ENCODE data around the gene C2orf74.
A peak's percentile ranks its signal among the peaks of the same experiment; 100 is the strongest.
"Not testable (repeated sequence)": the region's sequence is repeated elsewhere in the genome, so short reads cannot be mapped to it uniquely, and the experiment has no call there.

C2orf74 gene

DNA sequence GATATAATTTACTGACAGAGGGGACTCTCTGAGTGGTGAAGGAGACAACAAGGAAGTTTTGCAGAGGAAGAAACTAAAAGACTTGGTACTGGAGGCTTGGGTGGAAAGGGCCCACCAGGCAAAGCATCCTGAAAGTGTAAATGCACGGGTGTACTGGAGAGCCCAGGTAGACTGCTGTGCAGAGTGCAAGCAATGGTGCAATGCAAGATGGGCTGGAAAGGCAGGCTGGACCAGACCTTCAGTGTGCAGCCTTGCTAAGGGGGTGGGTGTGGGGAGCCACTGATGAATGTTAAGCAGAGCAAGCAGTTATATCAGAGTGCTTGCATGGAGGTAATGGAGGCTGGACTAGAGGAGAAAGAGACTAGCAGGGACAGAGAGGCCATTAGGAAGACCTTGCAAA is 10.7 kb downstream of the C2orf74 start:
- DNase-seq (ENCODE audit: low read depth in 4 of 4, low spot score in 1 of 4): no peak

DNA sequence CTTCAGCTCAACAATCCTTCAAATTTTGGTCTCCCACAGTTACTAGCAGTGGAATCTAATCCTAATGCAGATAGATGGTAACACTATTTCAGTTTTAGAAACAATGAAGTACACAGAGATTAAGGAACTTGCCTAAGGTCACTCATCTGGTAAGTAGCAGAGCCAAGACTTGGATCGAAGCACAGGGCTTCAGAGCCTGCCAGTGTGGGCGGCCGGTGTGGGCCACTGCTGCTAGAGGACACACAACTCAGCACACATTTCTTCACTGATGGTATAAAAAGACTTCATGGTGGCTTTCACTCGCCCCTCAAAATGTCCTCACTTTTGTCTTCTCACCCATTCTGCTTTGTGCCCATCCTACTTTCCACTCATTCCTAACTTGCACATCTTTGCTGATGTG is 11.1 kb downstream of the C2orf74 start:
- DNase-seq (ENCODE audit: low read depth in 4 of 4, low spot score in 1 of 4): no peak

DNA sequence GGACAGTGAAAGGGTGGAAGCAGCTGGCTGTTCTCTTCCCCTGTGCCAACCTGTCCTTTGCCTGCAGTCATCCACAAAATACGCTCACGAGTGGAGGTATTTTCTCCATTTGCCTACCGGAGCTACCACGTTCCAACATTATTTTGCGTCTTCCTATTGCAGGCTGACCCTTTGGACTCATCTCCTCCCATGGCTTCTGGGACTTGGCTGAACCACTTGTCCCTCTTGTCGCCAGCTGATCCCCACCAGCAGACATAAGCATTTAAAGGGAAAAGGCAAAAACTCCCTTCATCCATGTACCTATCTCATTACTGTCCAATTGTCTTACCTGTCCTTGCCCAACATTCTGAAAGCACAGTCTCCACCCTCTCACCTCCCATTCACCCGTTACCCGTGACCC is 13.0 kb downstream of the C2orf74 start:
- no peak for DNase-seq (ENCODE audit: low read depth in 4 of 4, low spot score in 1 of 4)

DNA sequence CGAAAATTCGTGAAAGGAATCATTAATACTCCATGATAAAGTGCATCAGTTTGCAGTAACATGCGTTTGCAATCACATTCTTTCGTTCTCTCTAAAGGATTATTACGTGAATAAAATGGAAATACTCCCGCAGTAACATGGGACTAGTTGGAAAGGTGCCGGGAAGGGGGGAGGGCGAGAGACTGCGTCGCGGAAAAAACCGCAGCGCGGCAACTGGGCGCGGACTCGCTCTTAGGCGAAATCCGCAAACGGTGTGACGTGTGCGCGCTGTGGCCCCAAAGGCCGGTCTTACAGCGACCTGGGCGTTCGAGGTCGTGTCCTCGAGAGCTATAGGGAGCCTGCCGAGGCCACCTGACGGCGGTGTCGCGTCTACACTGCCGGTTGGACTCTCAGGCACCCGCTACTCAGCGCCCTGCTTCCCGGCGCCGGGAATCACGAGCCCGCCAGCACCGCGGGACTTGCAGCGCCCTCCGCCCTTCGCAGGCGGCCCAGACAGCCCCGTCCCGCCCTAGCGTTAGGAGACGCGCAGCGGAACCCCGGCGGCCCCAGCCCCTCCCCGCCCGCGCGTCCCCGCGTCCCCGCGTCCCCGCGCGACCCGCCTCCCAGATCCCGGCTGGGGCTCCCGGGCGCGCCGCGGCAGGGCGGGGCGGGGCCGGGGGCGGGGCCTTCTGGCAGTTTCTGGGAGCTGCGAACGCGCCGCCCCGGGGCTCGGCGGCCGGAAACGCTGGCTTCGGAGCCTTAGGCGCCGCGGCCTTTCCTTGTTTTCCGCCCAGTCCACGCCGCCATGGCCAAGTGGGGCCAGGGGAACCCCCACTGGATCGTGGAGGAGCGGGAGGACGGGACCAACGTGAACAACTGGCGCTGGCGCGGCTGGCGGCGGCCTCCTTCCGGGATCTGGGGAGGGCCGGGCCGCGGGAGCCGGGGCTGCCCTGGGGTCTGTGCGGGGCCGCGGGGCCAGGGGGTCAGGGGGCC is 15.1 kb downstream of the C2orf74 start:
- peak; percentile 85 to 94 (median 90) for DNase-seq (ENCODE audit: low read depth in 4 of 4, low spot score in 1 of 4)

DNA sequence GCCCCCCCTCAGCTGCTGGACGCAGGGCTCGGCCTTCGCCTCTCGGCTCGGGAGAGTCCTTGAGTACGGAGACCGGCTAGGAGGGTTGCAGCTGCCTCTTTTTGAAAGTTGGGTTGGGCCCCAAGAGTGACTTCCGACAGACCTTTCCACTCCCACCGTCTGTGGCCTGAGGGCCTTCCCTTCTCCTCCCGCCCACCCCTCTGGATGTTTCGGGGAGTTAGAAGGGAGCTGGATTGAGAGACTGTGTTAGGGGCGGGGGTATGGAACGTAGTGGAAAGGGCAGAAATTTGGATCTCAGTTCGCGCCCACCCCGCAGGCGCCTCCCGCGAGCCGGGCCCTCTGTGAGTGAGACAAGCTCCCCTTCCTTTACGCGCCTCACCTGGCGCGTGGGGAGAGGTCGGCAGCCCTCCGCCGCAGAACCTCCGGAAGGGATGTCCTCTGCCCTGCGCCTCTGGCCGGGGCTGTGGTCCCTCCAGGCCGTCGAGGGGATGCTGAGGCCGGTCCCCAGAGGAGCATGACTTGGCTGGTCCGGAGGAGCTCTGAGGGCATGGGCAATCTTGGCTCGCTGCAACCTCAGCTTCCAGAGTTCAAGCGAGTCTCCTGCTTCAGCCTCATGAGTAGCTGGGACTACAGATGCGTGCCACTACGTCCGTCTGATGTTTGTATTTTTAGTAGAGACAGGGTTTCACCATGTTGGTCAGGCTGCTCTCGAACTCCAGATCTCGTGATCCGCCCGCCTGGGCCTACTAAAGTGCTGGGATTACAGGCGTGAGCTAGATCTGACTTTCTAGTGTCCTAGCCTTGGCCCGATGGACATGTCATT is 15.9 kb downstream of the C2orf74 start:
- peak in 3 of 4 experiments; percentile 5 to 30 (median 24) for DNase-seq (ENCODE audit: low read depth in 4 of 4, low spot score in 1 of 4)

DNA sequence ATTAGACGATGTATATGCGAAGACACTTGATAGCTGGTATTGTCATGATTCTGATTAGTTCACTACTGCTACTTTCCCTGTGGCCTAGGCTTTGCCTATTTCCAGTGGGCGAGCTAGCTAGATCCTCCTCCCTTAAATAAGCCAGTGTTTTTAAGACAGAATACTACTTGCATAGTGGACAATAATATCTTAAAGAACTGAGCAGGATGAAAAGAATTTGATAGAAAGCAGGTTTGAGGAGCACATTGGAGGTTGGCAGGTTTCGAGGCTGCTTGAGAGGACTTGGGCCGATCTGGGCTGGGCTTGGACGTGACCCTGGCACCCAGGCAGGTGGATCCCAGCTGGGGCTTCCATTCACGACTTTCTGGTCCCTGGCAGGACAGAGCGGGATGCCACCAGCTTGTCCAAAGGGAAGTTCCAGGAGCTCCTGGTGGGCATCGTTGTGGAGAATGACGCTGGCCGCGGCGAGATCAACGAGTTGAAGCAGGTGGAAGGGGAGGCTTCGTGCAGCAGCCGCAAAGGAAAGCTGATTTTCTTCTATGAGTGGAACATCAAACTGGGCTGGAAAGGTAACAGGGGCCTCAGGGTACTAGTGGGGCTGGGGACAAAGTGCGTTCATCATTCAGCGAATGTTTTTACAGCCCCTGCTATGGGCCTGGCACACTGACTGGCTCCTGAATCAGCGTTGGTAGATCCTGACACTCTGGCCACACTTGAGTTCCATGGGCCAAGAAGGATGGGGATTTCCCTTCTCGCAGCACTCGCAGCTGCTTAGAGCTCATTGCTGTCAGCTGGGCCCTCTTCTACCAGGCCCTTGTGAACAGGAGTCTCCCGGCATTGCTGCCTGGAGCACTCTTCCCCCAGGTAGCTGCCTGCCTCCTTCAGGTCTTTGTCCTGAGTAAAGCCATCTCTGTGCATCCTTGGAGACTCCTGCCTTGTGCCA is 16.9 kb downstream of the C2orf74 start:
- no peak for DNase-seq (ENCODE audit: low read depth in 4 of 4, low spot score in 1 of 4)

DNA sequence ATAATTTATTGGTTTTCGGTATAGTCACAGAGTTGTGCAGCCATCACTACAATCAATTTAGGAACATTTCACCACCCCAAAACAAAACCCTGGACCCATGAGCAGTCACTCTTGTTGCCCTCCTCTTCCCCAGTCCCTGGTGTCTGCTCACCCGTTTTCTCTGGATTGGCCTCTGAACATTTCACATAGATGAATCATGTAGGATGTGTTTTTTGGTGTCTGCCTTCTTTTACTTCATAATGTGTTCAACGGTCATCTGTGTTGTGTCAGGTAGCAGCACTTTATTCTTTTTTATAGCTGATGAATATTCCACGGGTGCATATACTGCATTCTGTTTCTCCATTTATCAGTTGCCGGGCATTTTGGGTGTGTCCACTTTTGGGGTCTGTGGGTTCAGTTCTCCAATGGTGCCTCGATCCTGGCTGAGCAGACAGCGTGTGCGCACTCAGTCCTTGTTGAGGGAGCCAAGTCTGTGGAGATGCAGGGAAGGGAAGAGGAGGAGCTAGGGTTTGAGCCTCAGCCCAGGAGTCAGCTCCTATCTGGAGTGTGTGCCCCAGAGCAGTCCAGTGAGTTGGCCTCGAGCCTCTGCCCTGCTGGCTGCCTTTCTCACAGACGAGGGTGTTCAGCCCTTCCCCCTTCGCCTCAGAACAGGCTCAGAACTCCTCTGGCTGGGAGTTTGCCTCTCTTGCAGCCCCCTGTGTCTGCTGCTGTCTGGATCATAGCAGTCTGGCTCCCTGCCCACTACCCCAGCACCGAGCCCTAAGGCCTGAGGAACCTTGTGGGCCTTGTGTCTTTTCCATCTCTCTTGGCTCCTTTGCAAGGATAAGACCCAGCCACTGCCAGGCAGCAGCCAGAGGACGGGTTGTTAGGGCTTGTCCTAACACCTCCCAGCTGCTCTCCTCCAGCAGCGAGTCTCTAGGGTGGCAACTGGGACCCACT is 18.0 kb downstream of the C2orf74 start:
- DNase-seq (ENCODE audit: low read depth in 4 of 4, low spot score in 1 of 4): no peak

DNA sequence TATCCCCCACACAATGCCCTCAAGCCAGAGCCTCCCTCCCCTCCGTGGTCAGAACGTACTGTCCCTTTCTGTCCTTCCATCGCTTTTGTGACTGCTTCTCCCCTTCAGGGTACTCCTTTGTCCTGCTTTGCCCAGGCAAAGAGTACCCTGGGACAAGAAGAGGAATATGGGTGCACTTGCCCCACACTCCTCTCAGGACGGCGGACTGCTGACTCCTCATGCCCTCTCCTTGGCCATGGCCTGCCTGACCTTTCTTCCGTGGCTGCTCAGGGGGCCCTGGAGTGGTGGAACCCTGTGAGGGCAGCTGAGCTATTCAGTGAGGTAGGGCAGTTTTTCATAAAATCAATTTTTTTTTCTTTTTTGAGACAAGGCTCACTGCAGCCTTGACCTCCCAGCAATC is 18.7 kb downstream of the C2orf74 start:
- DNase-seq (ENCODE audit: low read depth in 4 of 4, low spot score in 1 of 4): no peak

DNA sequence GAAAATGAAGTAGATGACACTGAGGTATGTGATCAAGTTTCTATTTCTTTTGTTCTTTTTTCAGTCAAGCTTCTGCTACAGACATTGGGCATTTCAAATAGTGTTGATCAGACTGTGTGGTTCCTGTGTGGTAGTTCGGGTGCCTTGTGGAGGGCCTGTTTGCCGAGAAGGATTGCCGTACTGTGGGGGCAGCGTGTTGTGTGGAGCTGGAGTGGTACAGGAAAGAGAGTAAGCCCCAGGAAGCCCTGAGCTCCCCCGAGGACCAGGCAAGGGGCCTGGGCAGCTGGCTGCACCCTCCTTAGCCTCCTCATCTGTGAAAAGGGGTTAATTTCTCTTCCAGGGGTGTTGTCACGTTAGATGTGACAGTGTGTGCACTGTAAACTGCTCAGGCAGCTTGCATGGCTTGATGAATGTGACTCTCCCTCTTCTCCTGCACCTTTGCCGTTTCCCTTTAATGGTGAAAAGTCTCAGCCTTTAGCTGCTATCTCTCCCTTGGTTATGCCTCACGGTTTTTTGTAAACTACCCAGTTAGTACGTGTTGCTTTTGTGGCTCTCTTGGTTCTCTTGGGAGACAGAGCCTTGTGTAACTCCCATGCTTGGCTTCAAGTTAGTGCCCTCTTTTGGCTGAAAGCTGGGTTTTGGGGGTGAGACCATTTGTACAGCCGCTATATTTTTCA is 19.5 kb downstream of the C2orf74 start:
- no peak for DNase-seq (ENCODE audit: low read depth in 4 of 4, low spot score in 1 of 4)

DNA sequence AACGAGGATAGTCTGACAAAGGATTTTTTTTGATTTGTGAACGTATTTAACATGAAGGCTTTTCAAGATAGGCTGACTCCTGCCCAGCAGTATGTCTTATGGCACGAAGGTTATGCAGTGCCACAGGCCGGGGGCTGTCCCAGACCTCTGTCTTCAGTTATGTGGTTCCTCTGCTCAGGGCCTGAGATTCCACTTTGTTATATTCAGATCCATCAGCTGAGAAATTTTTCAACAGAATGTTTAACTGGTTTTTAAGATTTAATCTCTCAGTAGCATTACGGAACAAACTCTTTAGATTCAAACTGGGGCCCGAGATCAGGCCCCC is 20.0 kb downstream of the C2orf74 start:
- no peak for DNase-seq (ENCODE audit: low read depth in 4 of 4, low spot score in 1 of 4)

DNA sequence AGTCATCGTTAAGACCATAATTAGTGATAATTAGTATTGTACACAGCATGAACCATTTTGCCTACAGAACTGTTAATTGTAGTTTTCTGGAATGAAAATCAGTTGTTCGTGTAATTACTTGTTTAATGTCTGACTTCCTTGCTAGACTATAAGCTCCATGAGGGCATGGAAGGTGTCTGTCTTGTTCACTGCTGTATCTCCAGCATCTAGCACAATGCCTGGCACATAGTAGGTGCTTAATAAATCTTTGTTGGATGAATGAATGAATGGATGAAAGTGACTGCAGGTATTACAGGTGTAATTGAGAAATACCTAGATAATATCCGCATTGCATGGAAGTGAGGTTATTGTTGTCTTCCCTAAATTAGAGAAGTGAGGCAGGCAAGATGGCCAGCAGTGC is 21.8 kb downstream of the C2orf74 start:
- no peak for DNase-seq (ENCODE audit: low read depth in 4 of 4, low spot score in 1 of 4)

DNA sequence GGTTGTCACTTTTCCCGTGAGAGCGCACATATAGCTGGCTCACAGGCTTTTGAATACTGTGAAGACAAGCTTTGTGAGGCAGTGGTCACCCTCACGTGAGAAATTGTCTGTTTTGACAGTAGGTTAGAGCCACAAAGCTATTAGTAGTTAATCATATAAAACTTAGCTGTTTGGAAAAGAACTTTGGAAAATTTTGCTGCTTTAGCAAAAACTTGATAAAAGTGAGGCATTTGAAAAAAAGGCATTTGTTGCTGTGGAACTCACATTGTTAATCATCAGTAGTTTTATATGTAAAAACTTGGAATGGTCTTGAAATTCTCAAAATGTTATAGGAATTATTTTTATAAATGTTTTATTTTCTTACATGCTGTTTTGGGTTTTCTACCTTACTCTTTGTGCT is 22.3 kb downstream of the C2orf74 start:
- DNase-seq (ENCODE audit: low read depth in 4 of 4, low spot score in 1 of 4): no peak

DNA sequence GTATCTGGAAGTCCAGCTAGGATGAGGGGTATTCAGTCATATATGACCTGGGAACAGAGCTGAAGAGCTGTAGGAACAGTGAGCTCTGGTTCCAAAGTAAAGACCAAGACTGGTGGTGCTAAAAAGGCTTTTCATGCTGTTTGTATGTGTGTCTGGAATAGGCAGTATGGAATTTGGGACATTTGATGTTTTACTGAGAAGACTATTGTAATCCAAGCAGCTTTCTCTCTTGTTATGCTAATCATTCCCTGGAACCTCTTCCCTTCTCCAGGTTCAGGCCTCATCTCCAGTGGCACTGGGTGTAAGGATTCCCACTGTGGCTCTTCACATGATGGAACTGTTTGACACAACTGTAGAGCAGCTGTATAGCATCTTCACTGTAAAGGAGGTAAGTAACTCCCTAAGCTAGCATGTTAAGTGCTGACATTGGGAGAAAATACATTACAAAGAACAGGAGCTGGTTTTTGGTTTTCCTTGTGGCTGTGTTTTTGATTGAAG is 23.3 kb downstream of the C2orf74 start:
- no peak for DNase-seq (ENCODE audit: low read depth in 4 of 4, low spot score in 1 of 4)

DNA sequence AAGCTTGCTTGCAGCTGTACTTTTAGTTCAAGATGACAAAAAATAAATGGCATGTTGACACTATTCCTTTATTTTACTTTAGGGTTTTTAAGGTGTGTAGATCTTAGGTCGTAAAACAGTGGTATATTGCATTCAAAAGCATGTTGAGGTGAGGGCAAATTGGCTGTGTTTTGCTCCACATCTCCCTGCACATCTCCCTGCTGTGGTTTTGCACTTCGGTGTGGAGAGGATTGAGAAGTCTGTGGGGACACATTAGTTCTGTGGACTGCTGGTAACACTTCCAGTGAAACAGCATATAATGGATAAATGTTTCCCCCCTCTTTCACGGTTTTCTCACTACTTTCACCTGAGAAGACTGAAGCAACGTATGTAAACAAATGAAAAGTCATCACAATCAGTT is 25.1 kb downstream of the C2orf74 start:
- DNase-seq (ENCODE audit: low read depth in 4 of 4, low spot score in 1 of 4): no peak

DNA sequence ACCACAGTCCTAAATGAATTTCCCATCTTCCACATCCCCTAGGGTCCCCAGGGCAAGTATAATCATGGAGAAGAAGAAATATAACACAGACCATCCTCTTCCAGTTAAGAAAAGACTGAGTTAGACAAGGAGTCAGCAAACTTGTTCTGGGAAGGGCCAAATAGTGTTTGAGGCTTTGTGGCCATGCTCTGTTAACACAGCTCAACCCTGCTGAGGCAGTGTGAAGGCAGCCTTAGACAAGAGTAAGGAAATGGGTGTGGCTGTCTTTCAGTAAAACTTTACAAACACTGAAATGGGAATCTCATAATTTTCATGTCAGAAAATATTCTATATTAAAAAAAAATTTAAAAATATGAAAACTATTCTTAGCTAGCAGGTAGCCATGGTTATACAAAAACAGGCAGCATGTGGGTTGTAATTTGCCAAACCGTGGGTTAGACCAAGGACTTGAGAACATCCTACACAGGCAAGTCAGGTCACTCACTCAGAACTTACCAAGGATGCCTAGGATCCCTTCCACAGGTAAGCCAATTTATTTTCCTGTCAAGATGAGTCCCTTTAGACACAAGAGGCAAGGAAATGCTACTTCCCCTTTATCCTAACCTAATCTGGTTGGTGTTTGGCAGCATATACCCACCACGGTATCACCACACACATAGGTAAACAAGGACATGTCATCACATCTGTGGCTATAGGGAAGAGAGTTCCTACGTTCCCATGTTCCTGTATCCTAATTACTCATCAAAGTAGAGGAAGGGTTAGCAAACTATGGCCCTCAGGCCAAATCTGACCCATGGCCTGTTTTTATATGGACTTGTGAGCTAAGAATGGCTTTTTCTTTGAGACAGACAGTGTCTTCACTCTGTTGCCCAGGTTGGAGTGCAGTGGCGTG is 31.9 kb downstream of the C2orf74 start:
- no peak for DNase-seq (ENCODE audit: low read depth in 4 of 4, low spot score in 1 of 4)

DNA sequence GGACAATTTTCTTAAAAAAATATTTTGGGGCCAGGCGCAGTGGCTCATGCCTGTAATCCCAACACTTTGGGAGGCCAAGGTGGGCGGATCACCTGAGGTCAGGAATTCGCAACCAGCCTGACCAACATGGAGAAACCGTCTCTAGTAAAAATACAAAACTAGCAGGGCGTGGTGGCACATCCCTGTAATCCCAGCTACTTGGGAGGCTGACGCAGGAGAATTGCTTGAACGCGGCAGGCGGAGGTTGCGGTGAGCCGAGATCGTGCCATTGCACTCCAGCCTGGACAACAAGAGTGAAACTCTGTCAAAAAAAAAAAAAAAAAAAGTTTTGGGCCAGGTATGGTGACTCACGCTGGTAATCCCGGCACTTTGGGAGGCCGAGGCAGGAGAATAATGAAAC is 32.7 kb downstream of the C2orf74 start:
- DNase-seq (ENCODE audit: low read depth in 4 of 4, low spot score in 1 of 4): not testable (repeated sequence)

DNA sequence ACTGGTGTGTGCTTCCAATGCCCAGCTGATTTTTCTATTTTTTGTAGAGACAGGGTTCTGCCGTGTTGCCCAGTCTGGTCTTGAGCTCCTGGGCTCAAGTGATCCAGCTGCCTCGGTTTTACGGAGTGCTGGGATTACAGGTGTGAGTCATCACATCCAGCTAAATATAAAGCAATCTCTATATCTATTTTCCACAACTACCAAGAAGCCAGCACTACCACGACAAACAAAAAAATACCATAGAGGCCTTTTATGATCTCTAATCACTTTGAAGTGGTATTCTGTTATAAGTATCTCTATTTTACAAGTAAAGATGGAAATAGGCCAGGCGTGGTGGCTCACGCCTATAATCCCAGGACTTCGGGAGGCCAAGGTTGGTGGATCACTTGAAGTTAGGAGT is 34.7 kb downstream of the C2orf74 start:
- no peak for DNase-seq (ENCODE audit: low read depth in 4 of 4, low spot score in 1 of 4)

DNA sequence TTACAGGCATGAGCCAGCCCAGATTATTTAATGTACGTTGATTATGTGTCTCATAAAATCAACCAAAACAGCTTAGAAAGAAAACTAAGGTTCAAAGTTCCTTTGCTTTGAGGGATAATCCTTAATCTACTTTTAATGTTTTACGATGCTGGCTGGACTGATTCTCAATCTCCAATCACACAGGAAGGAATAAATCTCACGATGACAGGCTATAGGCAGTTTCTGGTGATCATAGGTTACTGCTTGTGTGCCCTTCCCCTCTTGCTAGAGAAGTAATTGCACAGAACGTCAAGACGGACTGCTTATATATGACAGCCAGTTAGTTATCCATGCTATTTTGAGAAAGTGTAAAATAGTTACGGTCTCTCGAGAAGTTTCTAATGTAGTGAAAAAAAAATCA is 43.1 kb downstream of the C2orf74 start:
- no peak for DNase-seq (ENCODE audit: low read depth in 4 of 4, low spot score in 1 of 4)
